ENCODE data around the gene ZNF384.
"Not testable (repeated sequence)": the region's sequence is repeated elsewhere in the genome, so short reads cannot be mapped to it uniquely, and the experiment has no call there.

GRCh38 chr12:6708351-6708750 is 19.2 kb upstream of the ZNF384 start:
- not testable (repeated sequence) for TF ChIP-seq EZH2 (IDR thresholded peaks at IDR 0.05; ENCODE audit: low read length); CTCF (optimal IDR thresholded peaks at IDR 0.05 in 1 of 3, IDR thresholded peaks at IDR 0.05 in 1 of 3, conservative IDR thresholded peaks at IDR 0.05 in 1 of 3; ENCODE audit: extremely low read depth in 1 of 3, insufficient read depth in 2 of 3, low read length in 3 of 3)
